Thyroid gland (tissue), 4 donors: Measurements from ENCODE around the gene USP8. TPM values are rescaled to one million over a fixed set of nuclear protein-coding genes. Genes with fewer than 3 reads are reported as not detected.
"Not testable (repeated sequence)": the region's sequence is repeated elsewhere in the genome, so short reads cannot be mapped to it uniquely, and the experiment has no call there.

Experiments
- DNase-seq, 2 donors: peaks; one replicate each; pipeline ENCODE4 v3.0.0-alpha.2; 2019
- H3K27ac ChIP-seq, 3 donors: fragments of 200-600 bp; sonication (generic); 1 replicate in 2 of 3; 2 replicates in 1 of 3; pipeline ENCODE4 v1.5.1; 2016 to 2019; ENCODE audit warnings: mild to moderate bottlenecking in 1 of 3, moderate library complexity in 1 of 3
- H3K27me3 ChIP-seq: fragments of 200-600 bp; sonication (generic); one replicate; pipeline ENCODE4 v1.5.1; 2019
- H3K36me3 ChIP-seq, 2 donors: fragments of 200-600 bp; sonication (generic); one replicate each; pipeline ENCODE4 v1.5.1; 2016 to 2019
- H3K4me1 ChIP-seq, 2 donors: fragments of 200-600 bp; sonication (generic); one replicate each; pipeline ENCODE4 v1.5.1; 2017 to 2019
- H3K4me3 ChIP-seq, 3 donors: fragments of 200-600 bp; sonication (generic); replicated peaks in 1 of 3; 1 replicate in 2 of 3; 2 replicates in 1 of 3; pipeline ENCODE4 v1.5.1; 2016; ENCODE audit warnings: mild to moderate bottlenecking in 1 of 3
- H3K9me3 ChIP-seq: fragments of 200-600 bp; sonication (generic); one replicate; pipeline ENCODE4 v1.5.1; 2017
- CTCF ChIP-seq, 6 experiments: fragments of 200-600 bp in 3 of 6; fragments of 450-650 bp in 3 of 6; sonication (generic) in 3 of 6; IDR thresholded peaks; one replicate each; pipeline ENCODE4 v1.5.1; 2016 to 2019; ENCODE audit warnings: antibody characterized with exemption in 6 of 6, mild to moderate bottlenecking in 2 of 6, inconsistent platforms in 1 of 6, moderate library complexity in 1 of 6
- POLR2A ChIP-seq, 2 donors: fragments of 450-650 bp; IDR thresholded peaks; one replicate each; pipeline ENCODE4 v1.6.1; 2017; ENCODE audit warnings: antibody characterized with exemption in 2 of 2, mild to moderate bottlenecking in 2 of 2, moderate library complexity in 1 of 2
- WGBS, 2 donors: methylation state at CpG; one replicate each; pipeline ENCODE4 v1.1.5; 2017; 5-methylcytosine and 5-hydroxymethylcytosine counted together
- intact Hi-C: fragments of 100-400 bp; cut with DNase I; formaldehyde crosslinking; loops from one replicate; pipeline ENCODE4 v1.15.1; 2023
- total RNA-seq, 4 donors: library from RNA; depleted of rRNA; stranded (reverse); fragments of >200 nt; gene quantifications; one replicate each; pipeline ENCODE4 v1.2.3, GENCODE V29; 2016

The USP8 gene
- total RNA-seq, 4 donors from 2014 or later, result 62.8 to 89.6 (median 87.9) TPM

GRCh38 chr15:50381438-50381837 is 42.8 kb upstream of the USP8 start:
- 81 to 86% methylated on average over 1 of the region's 1 CpG for WGBS, 2 donors
- TF ChIP-seq POLR2A (IDR thresholded peaks at IDR 0.05) (no peak), CTCF (IDR thresholded peaks at IDR 0.05) (no peak)
- no peak overlapping the region for H3K27ac ChIP-seq
- no peaks in the 10 kb centered on the region for H3K4me1 ChIP-seq
- H3K36me3 ChIP-seq, result no peaks in the 10 kb centered on the region
- H3K27me3 ChIP-seq, result no peaks in the 10 kb centered on the region
- H3K4me3 ChIP-seq, result no peak overlapping the region
- H3K9me3 ChIP-seq, result no peaks in the 10 kb centered on the region
- intact Hi-C loops, result no loop called here
- no peak for DNase-seq

- H3K4me1 ChIP-seq, H3K4me3 ChIP-seq, DNase-seq, intact Hi-C loops, H3K36me3 ChIP-seq, H3K9me3 ChIP-seq, H3K27me3 ChIP-seq, H3K27ac ChIP-seq: not testable (repeated sequence)
- WGBS, 2 donors, result 82 to 87% methylated on average over 5 of the region's 5 CpGs
Measured at GRCh38 chr15:50382408-50382807, 41.8 kb upstream of the USP8 start.

- Histone ChIP-seq H3K27ac (no peak overlapping the region), H3K36me3 (no peaks in the 10 kb centered on the region), H3K4me3 (no peak overlapping the region), H3K4me1 (no peaks in the 10 kb centered on the region), H3K9me3 (no peaks in the 10 kb centered on the region), H3K27me3 (no peaks in the 10 kb centered on the region)
- no peak for TF ChIP-seq POLR2A (IDR thresholded peaks at IDR 0.05)
- no peak for TF ChIP-seq CTCF (IDR thresholded peaks at IDR 0.05)
- intact Hi-C loops, result no loop called here
- no peak for DNase-seq
- WGBS, 2 donors, result 72 to 73% methylated on average over 4 of the region's 4 CpGs
Measured at GRCh38 chr15:50390554-50391264, 33.5 kb upstream of the USP8 start.

GRCh38 chr15:50391561-50391960 is 32.6 kb upstream of the USP8 start:
- H3K9me3 ChIP-seq, H3K4me3 ChIP-seq, H3K27ac ChIP-seq, intact Hi-C loops, H3K4me1 ChIP-seq, H3K36me3 ChIP-seq, H3K27me3 ChIP-seq, DNase-seq: not testable (repeated sequence)
- 64 to 65% methylated on average over 4 of the region's 4 CpGs for WGBS, 2 donors

GRCh38 chr15:50411870-50412269 is 12.3 kb upstream of the USP8 start:
- DNase-seq, result no peak

More at GRCh38 chr15:50411870-50412269, 12.3 kb upstream of the USP8 start:
- 61 to 96% methylated on average over 2 of the region's 2 CpGs for WGBS, 2 donors
- no peaks in the 10 kb centered on the region for H3K9me3 ChIP-seq
- no peaks in the 10 kb centered on the region for H3K36me3 ChIP-seq
- TF ChIP-seq CTCF (IDR thresholded peaks at IDR 0.05) (no peak), POLR2A (IDR thresholded peaks at IDR 0.05) (no peak)
- no peak overlapping the region for H3K27ac ChIP-seq
- H3K27me3 ChIP-seq, result no peaks in the 10 kb centered on the region
- intact Hi-C loops, result no loop called here
- H3K4me3 ChIP-seq, result no peak overlapping the region
- no peaks in the 10 kb centered on the region for H3K4me1 ChIP-seq
